GM19455 (cell line): Measurements from ENCODE around the gene PTDSS2.
"Not testable (repeated sequence)": the region's sequence is repeated elsewhere in the genome, so short reads cannot be mapped to it uniquely, and the experiment has no call there.

Experiments used
- ATAC-seq: cut with Tn5 transposase; IDR thresholded peaks from one replicate; pipeline ENCODE4 v1.9.1; 2021; ENCODE audit not compliant: unreplicated experiment

Gene PTDSS2

DNA sequence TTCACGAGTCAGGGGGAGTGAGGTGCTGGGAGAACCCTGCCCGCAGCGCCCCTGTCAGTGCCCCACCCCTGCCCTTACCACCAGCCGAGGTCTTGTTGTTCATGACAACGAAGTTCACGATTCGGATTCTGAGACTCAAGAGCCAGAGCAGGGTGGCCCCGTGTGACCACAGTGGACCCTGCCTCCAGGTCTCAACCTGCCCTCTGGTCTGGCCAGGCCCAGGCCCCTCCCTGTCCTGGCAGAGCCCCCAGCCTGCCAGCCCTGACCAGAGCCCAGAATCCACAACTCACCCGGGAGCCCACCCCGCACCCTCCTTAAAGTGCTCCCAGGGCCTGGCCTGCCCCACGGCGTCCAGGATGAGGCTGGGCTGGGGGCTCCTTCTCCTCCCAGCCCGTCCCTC, 18.2 kb upstream of the PTDSS2 start:
- no peak for ATAC-seq

GRCh38 chr11:432501-433100, 17.5 kb upstream of the PTDSS2 start:
- ATAC-seq: no peak

GRCh38 chr11:433111-433510, 17.0 kb upstream of the PTDSS2 start:
- ATAC-seq: no peak

- no peak for ATAC-seq
These were observed 16.4 kb upstream of the PTDSS2 start for GRCh38 chr11:433641-434040.

GRCh38 chr11:434496-434895, 15.6 kb upstream of the PTDSS2 start:
- no peak for ATAC-seq

DNA sequence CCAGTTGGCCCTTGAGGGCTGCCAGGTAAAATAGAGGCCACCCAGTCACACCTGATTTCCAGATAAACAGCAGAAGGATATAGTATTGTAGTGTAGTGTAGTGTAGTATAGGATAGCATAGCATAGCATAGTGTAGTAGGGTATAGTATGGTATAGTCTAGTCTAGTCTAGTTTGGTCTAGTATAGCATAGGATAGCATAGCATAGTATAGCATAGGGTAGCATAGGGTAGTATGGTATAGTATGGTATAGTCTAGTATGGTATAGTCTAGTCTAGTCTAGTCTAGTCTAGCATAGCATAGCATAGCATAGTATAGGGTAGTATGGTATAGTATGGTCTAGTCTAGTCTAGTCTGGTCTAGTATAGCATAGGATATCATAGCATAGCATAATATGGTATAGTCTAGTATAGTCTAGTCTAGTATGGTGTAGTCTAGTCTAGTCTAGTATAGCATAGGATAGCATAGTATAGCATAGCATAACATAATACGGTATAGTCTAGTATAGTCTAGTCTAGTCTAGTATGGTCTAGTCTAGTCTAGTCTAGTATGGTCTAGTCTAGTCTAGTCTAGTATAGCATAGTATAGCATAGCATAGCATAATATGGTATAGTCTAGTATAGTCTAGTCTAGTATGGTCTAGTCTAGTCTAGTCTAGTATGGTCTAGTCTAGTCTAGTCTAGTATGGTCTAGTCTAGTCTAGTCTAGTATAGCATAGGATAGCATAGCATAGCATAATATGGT, 14.9 kb upstream of the PTDSS2 start:
- not testable (repeated sequence) for ATAC-seq

- ATAC-seq: no peak
These were observed 12.7 kb upstream of the PTDSS2 start for GRCh38 chr11:437228-437870.

DNA sequence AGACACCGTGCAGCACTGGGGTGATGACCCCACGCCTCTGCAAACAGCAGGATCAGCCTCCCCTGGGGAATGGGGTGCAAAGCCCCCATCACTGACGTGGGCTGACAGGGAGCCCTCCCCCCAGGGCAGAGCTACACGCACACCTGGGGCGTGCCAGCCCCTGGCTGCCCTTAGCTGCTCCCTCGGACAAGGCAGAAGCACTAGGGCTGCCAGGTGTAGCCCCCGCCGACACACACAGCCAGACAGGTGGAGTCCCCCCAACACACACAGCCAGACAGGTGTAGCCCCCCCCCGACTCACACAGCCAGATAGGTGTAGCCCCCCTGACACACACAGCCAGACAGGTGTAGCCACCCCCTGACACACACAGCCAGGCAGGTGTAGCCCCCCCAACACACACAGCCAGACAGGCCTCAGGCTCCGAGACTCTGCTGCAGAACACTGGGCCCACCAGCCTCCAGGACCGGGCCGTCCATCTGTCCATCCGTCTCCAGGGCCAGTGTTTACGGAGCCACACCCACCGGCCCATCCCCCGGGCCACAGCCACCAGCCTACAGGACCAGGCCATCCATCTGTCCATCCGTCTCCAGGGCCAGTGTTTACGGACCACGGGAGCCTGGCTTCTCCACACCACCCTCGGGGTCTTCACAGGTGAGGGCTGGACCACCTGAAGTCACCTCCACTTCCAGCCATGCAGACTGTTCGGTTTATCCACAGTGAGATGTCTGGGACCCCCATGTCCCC, 11.8 kb upstream of the PTDSS2 start:
- ATAC-seq: no peak

DNA sequence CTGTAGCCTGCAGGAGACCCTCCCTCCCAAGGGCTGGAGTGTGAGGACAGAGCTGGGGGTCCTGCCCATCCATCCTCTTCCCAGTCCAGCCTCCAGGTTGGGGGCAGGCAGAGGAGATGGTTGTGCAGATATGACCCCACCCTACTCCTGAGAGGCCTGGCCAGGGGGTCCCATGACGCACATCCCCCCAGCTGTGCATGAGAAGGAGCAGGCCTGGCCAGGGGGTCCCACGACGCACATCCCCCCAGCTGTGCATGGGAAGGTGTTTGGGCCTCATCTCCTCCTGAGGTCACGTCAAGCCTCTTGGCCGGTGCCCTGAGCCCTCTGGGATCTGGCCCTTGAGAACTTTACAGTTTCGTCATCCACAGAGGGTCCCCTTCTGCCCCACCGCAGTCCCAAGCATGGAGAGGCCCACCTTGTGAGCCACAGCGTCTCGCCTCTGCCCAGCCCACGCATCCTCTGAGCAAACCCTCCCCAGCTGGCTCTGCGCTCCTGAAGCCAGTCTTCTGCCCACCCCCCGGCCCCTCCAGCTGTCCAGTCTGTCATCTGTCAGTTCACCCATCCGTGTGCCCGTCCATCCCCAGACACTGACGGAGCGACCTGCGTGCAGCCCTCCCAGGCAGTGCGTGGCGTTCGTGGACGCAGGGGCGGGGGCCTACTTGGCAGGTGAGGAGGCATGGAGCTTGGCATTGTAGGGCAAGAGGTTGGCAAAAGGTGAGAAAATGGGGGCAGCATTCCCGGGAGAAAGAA, 10.6 kb upstream of the PTDSS2 start:
- ATAC-seq: no peak

DNA sequence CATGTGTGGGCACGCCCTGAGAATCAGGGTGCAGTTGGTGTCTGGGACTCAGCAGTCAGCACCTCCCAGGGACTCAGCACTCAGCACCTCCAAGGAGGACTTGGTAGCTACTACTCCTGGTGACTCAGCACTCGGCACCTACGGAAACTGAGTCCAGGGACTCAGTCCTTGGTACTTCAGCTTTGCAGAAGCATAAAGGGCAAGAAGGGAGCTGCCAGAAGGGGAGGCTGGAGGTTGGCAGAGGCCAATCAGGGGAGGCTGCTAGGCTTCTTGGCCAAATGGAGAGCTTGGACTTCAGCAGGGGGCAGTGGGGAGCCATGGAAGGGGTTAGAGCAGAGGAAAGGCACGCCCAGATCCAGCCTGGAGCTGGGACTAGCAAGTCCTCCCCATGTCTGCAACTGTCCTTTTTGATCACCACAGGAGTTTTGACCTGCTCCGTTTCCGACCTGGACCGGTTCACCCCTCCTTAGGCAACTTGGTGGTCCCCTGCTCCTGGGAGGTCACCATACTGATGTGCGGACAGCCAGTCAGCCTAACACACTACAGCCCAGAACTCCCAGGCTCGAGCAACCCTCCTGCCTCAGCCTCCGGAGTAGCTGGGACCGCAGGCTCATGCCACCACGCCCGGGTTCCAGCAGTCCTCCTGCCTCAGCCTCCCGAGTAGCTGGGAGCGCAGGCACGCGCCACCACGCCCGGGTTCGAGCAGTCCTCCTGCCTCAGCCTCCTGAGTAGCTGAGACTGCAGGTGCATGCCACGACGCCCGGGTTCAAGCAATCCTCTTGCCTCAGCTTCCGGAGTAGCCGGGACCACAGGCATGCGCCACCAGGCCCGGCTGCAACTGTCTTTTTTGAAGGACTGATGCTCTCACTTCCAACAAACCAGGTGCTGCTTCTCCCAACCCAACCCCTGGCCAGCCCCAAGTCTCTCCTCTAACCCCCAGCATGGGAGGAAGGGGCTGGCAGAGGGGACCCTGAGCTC, 9.7 kb upstream of the PTDSS2 start:
- no peak for ATAC-seq

DNA sequence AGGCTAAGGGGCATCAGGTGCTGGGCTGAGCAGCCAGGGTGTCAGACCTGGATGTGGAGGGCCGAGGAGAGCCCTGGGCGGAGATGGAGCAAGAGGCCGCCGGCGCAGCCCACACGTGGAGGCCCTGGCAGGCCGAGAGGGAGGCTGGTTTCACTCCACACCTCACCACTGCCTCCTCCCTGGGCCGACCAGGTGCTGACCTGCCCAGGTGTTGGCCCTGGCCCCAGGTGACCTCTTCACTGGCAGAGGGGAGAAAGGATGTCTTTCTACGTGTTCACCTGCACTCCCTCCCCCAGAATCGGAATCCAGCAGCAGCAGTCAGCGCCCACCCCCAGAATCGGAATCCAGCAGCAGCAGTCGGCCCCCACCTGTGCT, 9.0 kb upstream of the PTDSS2 start:
- ATAC-seq: no peak

GRCh38 chr11:441418-442274, 8.4 kb upstream of the PTDSS2 start, which contains the start of gene ANO9:
Gene ANO9, minus strand, starts transcription at chr11:442011. Its CDS starts 85 bp downstream, at chr11:441926.
- peak; percentile 59 for ATAC-seq

- ATAC-seq: no peak
These were observed 7.4 kb upstream of the PTDSS2 start for GRCh38 chr11:442611-443081.

DNA sequence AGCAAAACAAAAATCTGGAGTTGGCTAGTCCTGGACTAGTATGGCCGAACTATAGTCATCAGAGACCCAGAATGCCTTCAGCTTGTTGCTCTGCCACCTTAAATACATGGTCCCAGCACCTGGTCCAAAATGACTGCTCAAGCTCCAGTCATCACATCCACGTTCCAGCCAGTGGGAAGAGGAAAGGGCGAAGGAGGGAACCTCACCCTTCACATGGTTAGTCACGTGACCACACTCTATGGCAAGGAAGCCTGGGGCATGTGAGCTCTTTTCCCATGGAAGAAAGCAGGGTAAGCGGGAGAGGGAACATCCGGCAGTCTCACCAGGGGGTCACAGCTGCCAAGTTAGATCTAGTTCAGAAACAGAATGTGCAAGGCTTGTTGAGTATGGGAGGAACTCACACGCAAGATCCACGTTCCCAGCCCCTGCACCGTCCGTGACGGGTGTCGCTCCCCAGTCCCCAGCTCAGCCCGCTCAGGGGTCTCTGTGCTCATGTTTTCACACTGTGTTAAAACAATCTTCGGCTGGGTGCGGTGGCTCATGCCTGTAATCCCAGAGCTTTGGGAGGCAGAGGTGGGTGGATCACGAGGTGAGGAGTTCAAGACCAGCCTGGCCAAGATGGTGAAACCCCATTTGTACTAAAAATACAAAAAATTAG, 6.4 kb upstream of the PTDSS2 start:
- no peak for ATAC-seq

DNA sequence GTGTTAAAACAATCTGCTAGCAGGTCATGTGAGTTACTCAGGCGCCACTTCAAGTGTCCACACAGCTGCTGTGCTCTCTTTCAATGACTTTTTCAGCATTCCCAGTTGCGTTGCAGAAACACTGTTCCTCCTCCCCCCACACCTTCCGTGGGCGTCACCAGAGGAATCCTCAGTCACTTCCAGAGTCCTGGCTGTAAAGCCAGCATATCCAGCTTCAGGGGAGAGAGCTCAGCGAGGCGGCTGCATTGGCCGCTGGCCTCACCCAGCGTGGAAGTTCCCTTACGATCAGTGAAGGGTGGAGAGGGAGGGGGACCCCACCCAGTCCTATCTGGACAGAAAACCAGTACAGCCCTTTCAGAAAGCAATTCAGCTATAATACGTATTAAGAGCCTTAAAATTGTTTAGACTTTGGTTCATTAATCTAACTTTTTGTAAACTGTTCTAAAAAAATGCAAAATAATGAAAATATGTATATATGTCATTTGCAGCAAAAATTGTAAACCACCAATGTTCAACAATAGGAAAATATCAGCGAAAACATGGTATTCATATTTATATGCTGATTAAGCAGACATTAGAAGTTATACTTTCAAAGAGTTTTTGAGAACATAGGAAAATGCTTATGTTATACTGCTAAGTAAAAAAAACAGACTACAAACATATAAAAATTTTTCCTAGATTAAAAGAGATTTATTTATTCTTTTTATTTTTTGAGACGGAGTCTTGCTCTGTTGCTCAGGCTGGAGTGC, 5.5 kb upstream of the PTDSS2 start:
- ATAC-seq: no peak

- ATAC-seq: no peak
These were observed 4.1 kb upstream of the PTDSS2 start for GRCh38 chr11:445765-446588.

- no peak for ATAC-seq
These were observed 3.2 kb upstream of the PTDSS2 start for GRCh38 chr11:446891-447290.
